ENCODE results near the gene CENPB. TPM values are rescaled to one million over a fixed set of nuclear protein-coding genes. Genes with fewer than 3 reads are reported as not detected.

Gene CENPB
- total and polyA plus RNA-seq, 8 donors: 24.5 to 130 (median 69.2) TPM

DNA sequence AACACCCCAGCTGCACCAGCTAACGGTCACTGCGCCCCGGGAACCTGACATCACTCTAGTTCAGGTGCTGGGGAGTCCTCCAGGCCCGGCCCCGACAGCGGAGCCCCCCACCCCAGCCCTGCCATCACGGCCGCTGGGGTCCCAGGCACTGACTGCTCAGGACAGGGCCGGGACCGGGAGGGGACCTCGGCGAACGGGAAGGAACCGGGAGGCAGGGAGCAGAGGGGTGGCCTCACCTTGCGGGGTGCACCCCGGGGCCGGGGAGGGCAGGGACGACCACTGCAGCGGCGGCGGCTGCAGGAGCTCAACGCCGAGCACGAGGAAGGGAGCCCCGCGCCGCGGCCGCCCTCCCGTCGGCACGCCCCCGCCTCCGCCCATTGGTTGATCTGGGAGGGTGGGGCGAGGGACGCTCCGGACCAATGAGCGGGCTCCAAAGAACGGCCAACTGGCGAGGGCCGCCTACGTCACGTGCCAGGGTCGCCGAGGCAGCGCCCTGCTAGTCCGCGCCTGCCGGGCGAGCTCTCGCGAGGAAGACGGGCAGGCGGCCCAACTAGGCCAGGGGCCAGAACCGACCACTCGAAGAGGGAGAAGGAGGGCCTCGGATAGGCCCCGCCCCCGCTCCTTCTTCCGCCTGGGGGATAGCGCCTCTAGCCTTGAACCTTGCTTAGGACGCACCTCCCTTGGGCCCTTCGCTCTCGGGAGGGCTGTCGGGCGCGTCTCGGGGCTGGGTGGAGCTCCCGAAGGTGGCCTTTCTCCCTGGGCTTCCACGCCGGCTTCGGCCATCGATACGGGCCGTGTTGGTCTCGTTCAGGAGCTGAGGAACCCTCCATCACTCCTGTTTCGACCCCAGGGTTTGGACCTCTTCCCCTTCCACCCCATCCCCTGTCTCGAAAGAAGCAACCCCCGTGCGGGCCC is 18.9 kb downstream of the CENPB start, which contains the start of gene ADISSP:
Gene ADISSP, minus strand, starts transcription at position 327 of the 915 bp plus-strand sequence. CDS start 7,653 bp downstream, outside the sequence.
- DNase-seq: peak; percentile 99 to 100
- Histone ChIP-seq H3K4me3 (peak within 1 kb of the TSS; percentile 73 to 88 (median 80)), H3K27me3 (no peaks in the 10 kb centered on the region), H3K36me3 (no peaks in the 10 kb centered on the region), H3K4me1 (peaks cover 26 to 58% (median 50%) of the 10 kb centered on the region in 4 donors), H3K9me3 (no peaks in the 10 kb centered on the region), H3K27ac (peak within 1 kb of the TSS; percentile 87 to 95 (median 93))
- 0 to 1% (median 0%) methylated on average over 29 to 80 of the region's 80 CpGs for WGBS, 5 donors
- TF ChIP-seq, protein P1, sequence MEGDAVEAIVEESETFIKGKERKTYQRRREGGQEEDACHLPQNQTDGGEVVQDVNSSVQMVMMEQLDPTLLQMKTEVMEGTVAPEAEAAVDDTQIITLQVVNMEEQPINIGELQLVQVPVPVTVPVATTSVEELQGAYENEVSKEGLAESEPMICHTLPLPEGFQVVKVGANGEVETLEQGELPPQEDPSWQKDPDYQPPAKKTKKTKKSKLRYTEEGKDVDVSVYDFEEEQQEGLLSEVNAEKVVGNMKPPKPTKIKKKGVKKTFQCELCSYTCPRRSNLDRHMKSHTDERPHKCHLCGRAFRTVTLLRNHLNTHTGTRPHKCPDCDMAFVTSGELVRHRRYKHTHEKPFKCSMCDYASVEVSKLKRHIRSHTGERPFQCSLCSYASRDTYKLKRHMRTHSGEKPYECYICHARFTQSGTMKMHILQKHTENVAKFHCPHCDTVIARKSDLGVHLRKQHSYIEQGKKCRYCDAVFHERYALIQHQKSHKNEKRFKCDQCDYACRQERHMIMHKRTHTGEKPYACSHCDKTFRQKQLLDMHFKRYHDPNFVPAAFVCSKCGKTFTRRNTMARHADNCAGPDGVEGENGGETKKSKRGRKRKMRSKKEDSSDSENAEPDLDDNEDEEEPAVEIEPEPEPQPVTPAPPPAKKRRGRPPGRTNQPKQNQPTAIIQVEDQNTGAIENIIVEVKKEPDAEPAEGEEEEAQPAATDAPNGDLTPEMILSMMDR (IDR thresholded peaks at IDR 0.05): no peak
- TF ChIP-seq POLR2AphosphoS5 (IDR thresholded peaks at IDR 0.05): peak; percentile 72 to 91 (median 72)
- no peak for TF ChIP-seq EP300 (IDR thresholded peaks at IDR 0.05)
- peak in 1 of 4 donors; percentile 22 for TF ChIP-seq POLR2A (IDR thresholded peaks at IDR 0.05)
- intact Hi-C loops (cut with DNase I; ENCODE audit: low total_unique reads): loop anchor here (10.0 kb wide), 1 partner anchor 93 kb away; no protein-coding TSS in a partner anchor

GRCh38 chr20:3767110-3767426 is 19.5 kb downstream of the CENPB start:
- Histone ChIP-seq H3K36me3 (no peaks in the 10 kb centered on the region), H3K27ac (peak overlapping the region in 4 of 5 donors; percentile 68 to 95 (median 90)), H3K9me3 (no peaks in the 10 kb centered on the region), H3K4me1 (peaks cover 26 to 64% (median 50%) of the 10 kb centered on the region in 4 donors), H3K27me3 (no peaks in the 10 kb centered on the region), H3K4me3 (peak overlapping the region; percentile 73 to 88 (median 80))
- 1 to 3% (median 2%) methylated on average over 10 to 21 of the region's 21 CpGs for WGBS, 5 donors
- peak in 1 of 2 donors; percentile 51 for DNase-seq
- TF ChIP-seq, protein P1 (IDR thresholded peaks at IDR 0.05): no peak
- no peak for TF ChIP-seq EP300 (IDR thresholded peaks at IDR 0.05)
- TF ChIP-seq POLR2AphosphoS5 (IDR thresholded peaks at IDR 0.05): no peak
- TF ChIP-seq POLR2A (IDR thresholded peaks at IDR 0.05): no peak
- intact Hi-C loops (cut with DNase I; ENCODE audit: low total_unique reads): loop anchor here (10.0 kb wide), 1 partner anchor 92 kb away; no protein-coding TSS in a partner anchor

DNA sequence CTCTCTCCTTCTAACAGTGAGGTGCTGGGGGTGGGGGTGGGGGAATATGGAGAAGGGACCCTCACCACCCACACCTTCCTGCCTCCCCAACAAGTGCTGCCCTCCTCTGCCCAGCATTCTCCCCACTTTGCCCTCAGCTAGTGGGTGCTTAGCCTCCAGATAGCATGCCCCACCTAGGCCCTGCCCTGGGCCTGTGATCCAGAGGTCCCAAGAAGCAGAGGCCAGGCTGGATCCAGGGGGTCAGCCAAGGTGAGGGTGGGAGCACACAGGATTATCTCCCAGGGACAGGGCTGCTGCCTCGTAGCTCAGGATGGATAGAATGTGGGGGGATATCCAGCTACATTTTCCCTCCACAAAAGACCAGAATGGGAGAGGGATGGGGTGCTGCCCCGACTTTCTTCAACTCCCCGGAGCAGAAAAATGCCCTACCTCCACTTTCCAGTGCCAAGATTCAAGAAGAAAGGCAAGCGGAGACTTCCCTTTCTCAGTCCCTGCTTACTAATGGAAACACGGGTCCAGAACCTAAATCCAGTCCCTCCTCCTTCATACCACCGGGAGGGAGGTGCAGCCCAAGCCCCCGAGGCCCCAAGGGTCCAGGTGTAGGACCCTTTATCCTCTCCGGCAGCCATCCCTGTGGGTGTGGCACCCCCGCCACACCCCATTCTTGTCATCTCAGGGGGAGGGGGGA is 20.0 kb downstream of the CENPB start:
- intact Hi-C loops (cut with DNase I; ENCODE audit: low total_unique reads): loop anchor here (10.0 kb wide), 1 partner anchor 92 kb away; no protein-coding TSS in a partner anchor
- Histone ChIP-seq H3K27ac (peak overlapping the region in 4 of 5 donors; percentile 68 to 95 (median 90)), H3K9me3 (no peaks in the 10 kb centered on the region), H3K4me3 (peak overlapping the region; percentile 73 to 88 (median 80)), H3K27me3 (no peaks in the 10 kb centered on the region), H3K36me3 (peaks cover 0 to 4% (median 0%) of the 10 kb centered on the region in 4 donors), H3K4me1 (peaks cover 26 to 64% (median 52%) of the 10 kb centered on the region in 4 donors)
- WGBS, 5 donors: 14 to 25% (median 20%) methylated on average over 9 of the region's 9 CpGs
- DNase-seq: no peak
- no peak for TF ChIP-seq POLR2A (IDR thresholded peaks at IDR 0.05)
- TF ChIP-seq, protein P1 (IDR thresholded peaks at IDR 0.05): no peak
- no peak for TF ChIP-seq EP300 (IDR thresholded peaks at IDR 0.05)
